CD8-positive, alpha-beta memory T cell (primary cell): ENCODE results near the gene POLR2E. TPM values are rescaled to one million over a fixed set of nuclear protein-coding genes. Genes with fewer than 3 reads are reported as not detected.

Experiments used
- CTCF ChIA-PET: fragments of 350-600 bp; sonication (Branson Sonifier 250); formaldehyde crosslinking; loops from one replicate; lab custom pipeline; 2021; ENCODE audit warnings: antibody characterized with exemption; lab: Charles Lee
- POLR2A ChIA-PET: fragments of 350-600 bp; sonication (Branson Sonifier 250); formaldehyde crosslinking; loops from one replicate; lab custom pipeline; 2021; ENCODE audit warnings: antibody characterized with exemption; lab: Charles Lee
- DNase-seq, 5 donors: peaks; one replicate each; pipeline versions ENCODE4 v3.0.0 to v3.0.0-alpha.2; 2020 to 2022; ENCODE audit warnings: mixed read lengths in 1 of 5
- H3K27ac ChIP-seq: one replicate; pipeline ENCODE4 v1.7.0; 2013; ENCODE audit warnings: low read depth, mild to moderate bottlenecking, low read length, moderate library complexity
- H3K27me3 ChIP-seq: 2 replicates; pipeline ENCODE4 v1.7.0; 2013; ENCODE audit warnings: low read length, mild to moderate bottlenecking; ENCODE audit not compliant: insufficient read depth, poor library complexity, severe bottlenecking
- H3K36me3 ChIP-seq: 2 replicates; pipeline ENCODE4 v1.7.0; 2013; ENCODE audit warnings: mild to moderate bottlenecking, low read length, moderate library complexity; ENCODE audit not compliant: insufficient read depth
- H3K4me1 ChIP-seq: 2 replicates; pipeline ENCODE4 v1.7.0; 2013; ENCODE audit warnings: mild to moderate bottlenecking, low read length, moderate library complexity; ENCODE audit not compliant: insufficient read depth
- H3K4me3 ChIP-seq: 2 replicates; pipeline ENCODE4 v1.7.0; 2013; ENCODE audit warnings: mild to moderate bottlenecking, low read length
- H3K9me3 ChIP-seq: 2 replicates; pipeline ENCODE4 v1.7.0; 2013; ENCODE audit warnings: mild to moderate bottlenecking, low read length
- H3K27ac Mint-ChIP-seq, 8 donors: one replicate each; pipeline ENCODE4 v1.8.0; 2020 to 2021; ENCODE audit warnings: mixed read lengths in 8 of 8, mild to moderate bottlenecking in 6 of 8, inconsistent platforms in 3 of 8, moderate library complexity in 3 of 8
- H3K27me3 Mint-ChIP-seq, 2 donors: one replicate each; pipeline ENCODE4 v1.8.0; 2020 to 2021; ENCODE audit warnings: mixed read lengths in 2 of 2, mild to moderate bottlenecking in 1 of 2, moderate library complexity in 1 of 2
- H3K36me3 Mint-ChIP-seq, 3 donors: one replicate each; pipeline ENCODE4 v1.8.0; 2020 to 2021; ENCODE audit warnings: mixed read lengths in 3 of 3, inconsistent platforms in 1 of 3, mild to moderate bottlenecking in 1 of 3
- H3K4me1 Mint-ChIP-seq, 3 donors: one replicate each; pipeline ENCODE4 v1.8.0; 2020 to 2021; ENCODE audit warnings: mixed read lengths in 3 of 3, inconsistent platforms in 1 of 3, mild to moderate bottlenecking in 1 of 3
- H3K4me3 Mint-ChIP-seq, 7 donors: one replicate each; pipeline ENCODE4 v1.8.0; 2020 to 2021; ENCODE audit warnings: mixed read lengths in 7 of 7, mild to moderate bottlenecking in 6 of 7, moderate library complexity in 4 of 7, inconsistent platforms in 2 of 7
- H3K9me3 Mint-ChIP-seq, 5 donors: one replicate each; pipeline ENCODE4 v1.8.0; 2020 to 2022; ENCODE audit warnings: mixed read lengths in 5 of 5, mild to moderate bottlenecking in 3 of 5, moderate library complexity in 2 of 5, inconsistent platforms in 1 of 5
- polyA plus RNA-seq: library from polyadenylated mRNA; unstranded; fragments of 300-500 nt; fragmentation: Illumina TruSeq; gene quantifications from one replicate; pipeline ENCODE4 v1.2.3, GENCODE V29; 2021
- total RNA-seq, 2 experiments: library from RNA; stranded (reverse); gene quantifications; one replicate each; pipeline ENCODE4 v1.2.3, GENCODE V29; 2021

POLR2E gene
- total and polyA plus RNA-seq, 3 experiments from 2014 or later, result 249 to 278 (median 270) TPM

DNA sequence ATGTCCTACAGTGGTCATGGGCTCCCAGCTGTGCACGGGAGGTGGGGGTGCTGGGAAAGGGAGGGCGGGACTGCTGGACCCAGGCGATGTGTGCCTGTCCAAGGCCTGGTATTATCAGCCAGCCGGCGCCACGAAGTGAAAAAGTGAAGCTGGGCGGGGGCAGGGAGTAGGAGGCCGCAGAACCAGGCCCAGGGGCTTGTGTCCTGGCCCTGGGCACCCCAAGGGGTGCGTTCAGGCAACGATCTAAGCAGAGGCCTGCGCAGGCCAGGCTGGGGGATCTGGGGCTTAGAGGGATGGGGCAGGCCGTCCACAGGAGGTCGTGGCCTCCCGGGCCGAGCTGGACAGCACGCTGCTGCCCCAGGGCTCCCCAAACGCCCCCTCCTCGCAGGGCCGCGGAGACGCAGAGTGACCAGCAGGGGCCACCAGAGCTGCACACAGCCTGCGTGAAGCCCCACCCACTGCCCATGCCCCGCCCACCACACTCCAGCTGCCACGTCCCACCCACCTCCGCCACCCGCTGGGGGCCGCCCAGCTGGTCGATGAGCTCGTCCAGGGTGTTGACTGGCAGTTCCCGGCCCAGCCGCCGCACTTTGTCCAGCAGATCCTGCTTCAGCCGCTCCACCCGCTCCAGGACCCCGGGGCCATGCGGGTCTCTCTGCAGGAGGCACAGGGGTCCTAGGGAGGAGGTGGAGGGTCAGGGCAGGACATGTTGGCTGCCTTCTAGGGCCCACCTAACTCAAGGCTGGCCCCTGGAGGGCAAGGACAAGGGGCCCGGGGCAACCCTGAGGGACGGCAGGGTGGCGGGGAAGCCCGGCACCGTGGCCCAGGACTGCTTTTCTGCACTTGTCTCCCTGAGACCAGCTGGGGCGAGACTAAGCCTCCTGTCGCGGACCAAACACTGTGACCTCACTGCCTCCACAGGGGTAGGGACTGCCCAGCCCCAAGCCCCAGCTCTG lies 18.1 kb upstream of the POLR2E start:
- Histone ChIP-seq H3K4me1 (peaks cover 6% of the 10 kb centered on the region), H3K4me3 (no peak overlapping the region), H3K27me3 (no peaks in the 10 kb centered on the region), H3K36me3 (peaks cover 22% of the 10 kb centered on the region), H3K9me3 (no peaks in the 10 kb centered on the region), H3K27ac (peak overlapping the region; percentile 16)
- Mint-ChIP-seq H3K27me3 (no peaks in the 10 kb centered on the region), H3K9me3 (no peaks in the 10 kb centered on the region), H3K36me3 (peaks cover 0 to 41% (median 0%) of the 10 kb centered on the region in 3 donors), H3K4me3 (no peak overlapping the region), H3K27ac (peak overlapping the region in 3 of 8 donors; percentile 42 to 57 (median 43)), H3K4me1 (peaks cover 0 to 3% (median 0%) of the 10 kb centered on the region in 3 donors)
- CTCF ChIA-PET, result interaction anchor here (0.6 to 3.7 kb wide), 28 partner anchors 9 to 131 kb away, joined by 3 to 50 read pairs (median 4); partner anchors contain the start of gene ATP5F1D
- peak; percentile 78 to 90 (median 83) for DNase-seq
- POLR2A ChIA-PET, result interaction anchor here (0.6 to 1.0 kb wide), 7 partner anchors 15 to 131 kb away, joined by 3 to 5 read pairs (median 3); partner anchors contain the start of gene ATP5F1D

DNA sequence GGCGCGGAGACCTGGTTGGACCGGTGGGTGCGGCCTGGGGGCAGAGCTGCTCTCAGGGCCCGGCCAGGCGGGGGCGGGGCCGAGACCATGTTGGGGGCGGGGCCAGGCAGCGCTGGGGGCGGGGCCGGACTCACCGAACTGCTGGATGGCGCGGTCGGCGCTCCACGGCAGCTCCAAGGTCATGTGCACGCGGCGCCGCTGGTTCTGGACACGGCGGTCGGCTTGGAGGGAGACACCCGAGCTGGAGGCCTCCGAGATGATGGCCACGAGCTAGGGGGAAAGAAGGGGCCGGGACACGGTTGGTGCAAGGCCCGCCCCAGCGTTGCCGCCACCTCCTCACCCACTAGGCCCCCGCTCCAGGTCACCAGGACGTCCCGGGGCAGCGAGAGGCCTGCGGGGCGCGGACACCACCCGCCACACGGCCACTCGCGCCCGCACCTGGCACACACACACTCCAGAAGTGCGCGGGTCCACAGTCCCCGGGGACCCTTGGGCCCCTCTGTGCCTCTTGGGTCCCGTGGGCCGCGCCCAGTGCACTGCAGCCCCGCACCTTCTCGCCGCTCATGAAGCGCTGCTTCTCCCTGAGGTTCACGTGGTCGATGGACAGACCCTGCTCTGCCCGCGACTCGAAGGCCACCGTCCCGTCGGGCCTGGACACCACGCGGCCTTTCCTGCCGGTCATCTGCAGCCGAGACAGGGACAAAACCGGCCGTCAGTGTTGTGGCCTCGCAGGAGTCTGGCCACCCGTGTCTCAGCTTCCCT lies 17.3 kb upstream of the POLR2E start:
- peak in 1 of 5 donors; percentile 46 for DNase-seq
- Mint-ChIP-seq H3K36me3 (peaks cover 0 to 34% (median 0%) of the 10 kb centered on the region in 3 donors), H3K9me3 (no peaks in the 10 kb centered on the region), H3K27ac (no peak overlapping the region), H3K4me1 (peaks cover 0 to 3% (median 0%) of the 10 kb centered on the region in 3 donors), H3K27me3 (no peaks in the 10 kb centered on the region), H3K4me3 (no peak overlapping the region)
- peaks cover 6% of the 10 kb centered on the region for H3K4me1 ChIP-seq
- ChIA-PET POLR2A (interaction anchor here (0.6 to 1.0 kb wide), 3 partner anchors 91 to 189 kb away, joined by 3 to 6 read pairs (median 3); partner anchors contain the start of gene ATP5F1D), CTCF (interaction anchor here (0.8 to 3.7 kb wide), 21 partner anchors 10 to 132 kb away, joined by 3 to 50 read pairs (median 5); partner anchors contain the start of gene ATP5F1D)
- no peak overlapping the region for H3K27ac ChIP-seq
- H3K27me3 ChIP-seq, result no peaks in the 10 kb centered on the region
- no peaks in the 10 kb centered on the region for H3K9me3 ChIP-seq
- H3K36me3 ChIP-seq, result peaks cover 15% of the 10 kb centered on the region
- no peak overlapping the region for H3K4me3 ChIP-seq

GRCh38 chr19:1111641-1112267 lies 16.6 kb upstream of the POLR2E start:
- peaks cover 6% of the 10 kb centered on the region for H3K4me1 ChIP-seq
- peak in 1 of 5 donors; percentile 48 for DNase-seq
- H3K27ac ChIP-seq, result no peak overlapping the region
- Mint-ChIP-seq H3K27me3 (no peaks in the 10 kb centered on the region), H3K4me3 (no peak overlapping the region), H3K4me1 (peaks cover 0 to 6% (median 1%) of the 10 kb centered on the region in 3 donors), H3K9me3 (no peaks in the 10 kb centered on the region), H3K27ac (no peak overlapping the region), H3K36me3 (peaks cover 0 to 35% (median 0%) of the 10 kb centered on the region in 3 donors)
- CTCF ChIA-PET, result interaction anchor here (1.1 to 3.7 kb wide), 5 partner anchors 47 to 110 kb away, joined by 3 to 50 read pairs (median 8); no protein-coding TSS in a partner anchor
- no peaks in the 10 kb centered on the region for H3K9me3 ChIP-seq
- peaks cover 15% of the 10 kb centered on the region for H3K36me3 ChIP-seq
- POLR2A ChIA-PET, result interaction anchor here (0.6 to 1.0 kb wide), 4 partner anchors 11 to 188 kb away, joined by 3 to 6 read pairs (median 4); partner anchors contain the start of gene ATP5F1D
- no peak overlapping the region for H3K4me3 ChIP-seq
- H3K27me3 ChIP-seq, result no peaks in the 10 kb centered on the region

- no peaks in the 10 kb centered on the region for H3K9me3 Mint-ChIP-seq
- CTCF ChIA-PET, result interaction anchor here (3.7 kb wide), 1 partner anchor 82 kb away, joined by 50 read pairs; no protein-coding TSS in a partner anchor
- peaks cover 8% of the 10 kb centered on the region for H3K36me3 ChIP-seq
- peaks cover 0 to 38% (median 0%) of the 10 kb centered on the region in 3 donors for H3K36me3 Mint-ChIP-seq
- H3K27me3 Mint-ChIP-seq, result no peaks in the 10 kb centered on the region
- no peak overlapping the region for H3K4me3 ChIP-seq
- DNase-seq, result no peak
- peak overlapping the region in 2 of 8 donors; percentile 29 to 36 for H3K27ac Mint-ChIP-seq
- H3K4me1 ChIP-seq, result peaks cover 6% of the 10 kb centered on the region
- H3K4me3 Mint-ChIP-seq, result no peak overlapping the region
- POLR2A ChIA-PET, result interaction anchor here (0.5 to 0.6 kb wide), 3 partner anchors 12 to 567 kb away, joined by 3 to 4 read pairs (median 3); no protein-coding TSS in a partner anchor
- peaks cover 1 to 8% (median 2%) of the 10 kb centered on the region in 3 donors for H3K4me1 Mint-ChIP-seq
- H3K27ac ChIP-seq, result no peak overlapping the region
- H3K9me3 ChIP-seq, result no peaks in the 10 kb centered on the region
- H3K27me3 ChIP-seq, result no peaks in the 10 kb centered on the region
These were observed 15.8 kb upstream of the POLR2E start for GRCh38 chr19:1110809-1111640.

- H3K4me1 ChIP-seq, result peaks cover 10% of the 10 kb centered on the region
- Mint-ChIP-seq H3K4me3 (no peak overlapping the region), H3K36me3 (peaks cover 0 to 40% (median 0%) of the 10 kb centered on the region in 3 donors), H3K27ac (peak overlapping the region in 1 of 8 donors; percentile 14), H3K27me3 (no peaks in the 10 kb centered on the region), H3K9me3 (no peaks in the 10 kb centered on the region), H3K4me1 (peaks cover 1 to 16% (median 6%) of the 10 kb centered on the region in 3 donors)
- no peak overlapping the region for H3K4me3 ChIP-seq
- H3K36me3 ChIP-seq, result peaks cover 8% of the 10 kb centered on the region
- ChIA-PET CTCF (interaction anchor here (3.7 kb wide), 1 partner anchor 83 kb away, joined by 50 read pairs; no protein-coding TSS in a partner anchor), POLR2A (no interaction called here)
- no peaks in the 10 kb centered on the region for H3K9me3 ChIP-seq
- H3K27me3 ChIP-seq, result no peaks in the 10 kb centered on the region
- peak in 1 of 5 donors; percentile 46 for DNase-seq
- no peak overlapping the region for H3K27ac ChIP-seq
These were observed 14.8 kb upstream of the POLR2E start for GRCh38 chr19:1109697-1110671.

DNA sequence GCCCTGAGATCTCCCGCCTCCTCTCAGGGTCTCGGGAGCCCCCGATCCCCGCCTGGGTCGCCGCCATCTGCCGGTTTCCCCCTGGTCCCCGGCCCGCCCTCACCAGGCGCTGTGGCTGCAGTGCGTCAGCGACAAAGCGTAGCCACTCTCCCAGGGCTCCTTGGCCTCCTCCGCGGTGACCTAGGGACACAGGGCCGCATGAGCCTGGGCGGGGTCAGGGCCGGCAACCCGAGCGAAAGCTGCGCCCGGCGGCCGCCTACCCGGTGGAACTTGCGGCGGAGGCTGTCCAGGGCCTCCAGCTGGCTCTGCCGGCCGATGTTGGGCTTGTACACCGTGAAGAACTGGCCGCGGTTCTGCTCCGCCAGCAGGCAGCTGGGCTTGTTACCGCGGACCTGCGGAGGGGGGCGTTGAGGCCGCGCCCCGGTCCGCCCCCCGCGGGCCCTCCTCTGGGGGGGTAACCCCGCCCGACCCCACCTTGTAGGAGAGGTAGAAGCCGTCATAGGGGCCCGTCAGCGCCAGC lies 13.9 kb upstream of the POLR2E start:
- POLR2A ChIA-PET, result interaction anchor here (0.6 kb wide), 1 partner anchor 21 kb away, joined by 3 read pairs; no protein-coding TSS in a partner anchor
- peaks cover 8% of the 10 kb centered on the region for H3K36me3 ChIP-seq

More for the DNA sequence above, 13.9 kb upstream of the POLR2E start:
- Mint-ChIP-seq H3K27me3 (no peaks in the 10 kb centered on the region), H3K9me3 (no peaks in the 10 kb centered on the region), H3K27ac (no peak overlapping the region), H3K4me1 (peaks cover 1 to 17% (median 6%) of the 10 kb centered on the region in 3 donors), H3K4me3 (no peak overlapping the region), H3K36me3 (peaks cover 0 to 37% (median 0%) of the 10 kb centered on the region in 3 donors)
- Histone ChIP-seq H3K27me3 (no peaks in the 10 kb centered on the region), H3K4me1 (peaks cover 10% of the 10 kb centered on the region), H3K4me3 (no peak overlapping the region), H3K27ac (no peak overlapping the region), H3K9me3 (no peaks in the 10 kb centered on the region)
- CTCF ChIA-PET, result no interaction called here
- DNase-seq, result no peak
